B cell (primary cell): ENCODE data around the gene ARID4B. TPM values are rescaled to one million over a fixed set of nuclear protein-coding genes. Genes with fewer than 3 reads are reported as not detected.
A peak's percentile ranks its signal among the peaks of the same experiment; 100 is the strongest.

Experiments
- ATAC-seq: fragments of 200-7000 bp; cut with Tn5 transposase; one replicate; pipeline ENCODE4 v1.10.0; 2021; ENCODE audit warnings: low read depth, mild to moderate bottlenecking, moderate number of reproducible peaks, moderate library complexity
- CTCF ChIA-PET: fragments of 350-600 bp; sonication (Branson Sonifier 250); formaldehyde crosslinking; loops from one replicate; lab custom pipeline; 2021; ENCODE audit warnings: antibody characterized with exemption, inconsistent platforms; lab: Charles Lee
- POLR2A ChIA-PET: fragments of 350-600 bp; sonication (Branson Sonifier 250); formaldehyde crosslinking; loops from one replicate; lab custom pipeline; 2021; ENCODE audit warnings: antibody characterized with exemption; lab: Charles Lee
- DNase-seq: peaks from one replicate; pipeline ENCODE4 v3.0.0; 2013
- H2AFZ ChIP-seq: 2 replicates; pipeline ENCODE4 v1.6.1; 2012; ENCODE audit warnings: mild to moderate bottlenecking, low read depth, low read length; ENCODE audit not compliant: insufficient read depth, poor library complexity, severe bottlenecking
- H3K27ac ChIP-seq, 2 donors: 1 replicate in 1 of 2; 2 replicates in 1 of 2; pipeline ENCODE4 v1.5.1; 2012 to 2013; ENCODE audit warnings: low read length in 2 of 2, mild to moderate bottlenecking in 2 of 2, moderate library complexity in 1 of 2
- H3K27me3 ChIP-seq, 4 experiments: fragments of 200-600 bp in 1 of 4; sonication (generic) in 1 of 4; replicated peaks in 1 of 4; 1 replicate in 2 of 4; 2 replicates in 2 of 4; pipeline versions ENCODE4 v1.6.1 to v1.7.0; 2013 to 2016; ENCODE audit warnings: low read length in 3 of 4, mild to moderate bottlenecking in 2 of 4, mixed read lengths in 1 of 4, moderate library complexity in 1 of 4; ENCODE audit not compliant: insufficient read depth in 4 of 4, control insufficient read depth in 3 of 4; ENCODE audit errors: control extremely low read depth in 1 of 4
- H3K36me3 ChIP-seq, 2 experiments: replicated peaks in 1 of 2; 1 replicate in 1 of 2; 2 replicates in 1 of 2; pipeline versions ENCODE4 v1.6.1 to v1.7.1; 2013; ENCODE audit warnings: low read length in 1 of 2; ENCODE audit not compliant: insufficient read depth in 2 of 2, control insufficient read depth in 1 of 2; ENCODE audit errors: control extremely low read depth in 1 of 2, extremely low read depth in 1 of 2
- H3K4me1 ChIP-seq, 2 donors: fragments of 200-600 bp in 1 of 2; sonication (generic) in 1 of 2; 1 replicate in 1 of 2; 2 replicates in 1 of 2; pipeline versions ENCODE4 v1.5.1 to v1.6.1; 2013 to 2017; ENCODE audit warnings: low read length in 2 of 2; ENCODE audit not compliant: control insufficient read depth in 2 of 2, insufficient read depth in 2 of 2
- H3K4me2 ChIP-seq: replicated peaks from 2 replicates; pipeline ENCODE3; 2012; ENCODE audit warnings: mild to moderate bottlenecking, low read depth, low read length; ENCODE audit not compliant: poor library complexity, severe bottlenecking
- H3K4me3 ChIP-seq, 5 experiments: fragments of 200-600 bp in 1 of 5; sonication (generic) in 1 of 5; 1 replicate in 3 of 5; 2 replicates in 2 of 5; pipeline versions ENCODE4 v1.5.1 to v1.7.0; 2011 to 2016; ENCODE audit warnings: low read length in 4 of 5, mild to moderate bottlenecking in 4 of 5, low read depth in 2 of 5, control low read depth in 1 of 5, moderate library complexity in 1 of 5; ENCODE audit not compliant: insufficient read depth in 1 of 5; ENCODE audit errors: control extremely low read depth in 1 of 5, extremely low read depth in 1 of 5
- H3K79me2 ChIP-seq: fragments of 200-600 bp; sonication (generic); one replicate; pipeline ENCODE4 v1.6.0; 2016; ENCODE audit warnings: low read length; ENCODE audit not compliant: control insufficient read depth, insufficient read depth
- H3K9ac ChIP-seq: fragments of 200-600 bp; sonication (generic); 2 replicates; pipeline ENCODE4 v1.6.1; 2017; ENCODE audit warnings: mild to moderate bottlenecking, low read length, moderate library complexity
- H3K9me3 ChIP-seq, 3 donors: one replicate each; pipeline versions ENCODE4 v1.6.1 to v1.7.1; 2013; ENCODE audit warnings: low read length in 2 of 3; ENCODE audit not compliant: control insufficient read depth in 2 of 3, insufficient read depth in 1 of 3; ENCODE audit errors: control extremely low read depth in 1 of 3
- H4K20me1 ChIP-seq: 2 replicates; pipeline ENCODE4 v1.6.0; 2012; ENCODE audit warnings: mild to moderate bottlenecking, low read length; ENCODE audit not compliant: insufficient read depth, control insufficient read depth, poor library complexity, severe bottlenecking
- H3K27ac Mint-ChIP-seq: one replicate; pipeline ENCODE4 v1.8.0; 2021; ENCODE audit warnings: mixed read lengths
- H3K27me3 Mint-ChIP-seq: one replicate; pipeline ENCODE4 v1.8.0; 2021; ENCODE audit warnings: mixed read lengths
- H3K4me1 Mint-ChIP-seq: one replicate; pipeline ENCODE4 v1.8.0; 2021; ENCODE audit warnings: mixed read lengths
- H3K4me3 Mint-ChIP-seq: one replicate; pipeline ENCODE4 v1.8.0; 2021; ENCODE audit warnings: mixed read lengths
- H3K9me3 Mint-ChIP-seq: one replicate; pipeline ENCODE4 v1.8.0; 2022; ENCODE audit warnings: mixed read lengths; ENCODE audit not compliant: insufficient read depth
- EZH2 ChIP-seq: IDR thresholded peaks from 2 replicates; pipeline ENCODE4 v1.6.1; 2012; ENCODE audit warnings: borderline replicate concordance, low read depth, mild to moderate bottlenecking, moderate library complexity, low read length; ENCODE audit not compliant: insufficient read depth, poor library complexity, severe bottlenecking
- WGBS: methylation state at CpG from one replicate; pipeline ENCODE4 v1.1.5; 2013; ENCODE audit warnings: missing lambda C conversion rate; ENCODE audit not compliant: insufficient coverage; 5-methylcytosine and 5-hydroxymethylcytosine counted together
- intact Hi-C: fragments of 100-400 bp; cut with micrococcal nuclease; formaldehyde crosslinking; loops from one replicate; pipeline ENCODE4 v1.10.0; 2022
- polyA plus RNA-seq: library from polyadenylated mRNA; depleted of rRNA; stranded (reverse); fragments of >200 nt; gene quantifications from 2 replicates; pipeline ENCODE4 v1.2.3, GENCODE V29; 2012
- total RNA-seq, 2 donors: library from RNA; stranded (reverse); fragments of 120-200 nt in 1 of 2; gene quantifications; 1 replicate in 1 of 2; 2 replicates in 1 of 2; pipeline versions ENCODE4 v1.2.3 to v1.2.4, GENCODE V29; 2013 to 2022
- TF ChIP-seq, protein P1 (sequence below): fragments of 200-600 bp; IDR thresholded peaks from one replicate; pipeline ENCODE4 v1.8.0; 2022; ENCODE audit warnings: antibody characterized with exemption, mild to moderate bottlenecking

Gene ARID4B
- total and polyA plus RNA-seq, 2 donors (not counting 1 experiment from before 2014, with no cell fraction given) = 13.2 to 110 TPM

DNA sequence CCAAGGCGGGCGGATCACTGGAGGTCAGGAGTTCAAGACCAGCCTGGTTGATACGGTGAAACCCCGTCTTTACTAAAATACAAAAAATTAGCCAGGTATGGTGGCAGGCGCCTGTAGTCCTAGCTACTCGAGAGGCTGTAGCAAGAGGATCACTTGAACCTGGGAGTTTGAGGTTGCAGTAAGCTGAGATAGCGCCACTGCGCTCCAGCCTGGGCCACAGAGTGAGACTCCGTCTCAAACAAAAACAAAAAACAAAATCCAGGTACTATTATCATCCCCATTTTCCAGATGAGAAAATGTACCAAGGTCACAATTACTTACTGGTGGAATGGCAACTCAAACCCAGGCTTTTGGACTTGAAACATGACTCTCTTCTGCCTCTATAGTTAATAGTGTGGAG is 203.9 kb downstream of the ARID4B start:
- Histone ChIP-seq H3K36me3 (peaks cover 8 to 18% of the 10 kb centered on the region in 2 experiments), H3K4me2 (no peak overlapping the region), H3K79me2 (peaks cover 81% of the 10 kb centered on the region), H3K27ac (no peak overlapping the region), H3K27me3 (no peaks in the 10 kb centered on the region), H2AFZ (no peak overlapping the region), H3K4me1 (peaks cover 16 to 17% of the 10 kb centered on the region in 2 donors), H3K9me3 (no peaks in the 10 kb centered on the region), H3K9ac (no peak overlapping the region), H4K20me1 (peaks cover 47% of the 10 kb centered on the region), H3K4me3 (no peak overlapping the region)
- no peak overlapping the region for H3K27ac Mint-ChIP-seq
- TF ChIP-seq EZH2 = no peak
- TF ChIP-seq, protein P1, sequence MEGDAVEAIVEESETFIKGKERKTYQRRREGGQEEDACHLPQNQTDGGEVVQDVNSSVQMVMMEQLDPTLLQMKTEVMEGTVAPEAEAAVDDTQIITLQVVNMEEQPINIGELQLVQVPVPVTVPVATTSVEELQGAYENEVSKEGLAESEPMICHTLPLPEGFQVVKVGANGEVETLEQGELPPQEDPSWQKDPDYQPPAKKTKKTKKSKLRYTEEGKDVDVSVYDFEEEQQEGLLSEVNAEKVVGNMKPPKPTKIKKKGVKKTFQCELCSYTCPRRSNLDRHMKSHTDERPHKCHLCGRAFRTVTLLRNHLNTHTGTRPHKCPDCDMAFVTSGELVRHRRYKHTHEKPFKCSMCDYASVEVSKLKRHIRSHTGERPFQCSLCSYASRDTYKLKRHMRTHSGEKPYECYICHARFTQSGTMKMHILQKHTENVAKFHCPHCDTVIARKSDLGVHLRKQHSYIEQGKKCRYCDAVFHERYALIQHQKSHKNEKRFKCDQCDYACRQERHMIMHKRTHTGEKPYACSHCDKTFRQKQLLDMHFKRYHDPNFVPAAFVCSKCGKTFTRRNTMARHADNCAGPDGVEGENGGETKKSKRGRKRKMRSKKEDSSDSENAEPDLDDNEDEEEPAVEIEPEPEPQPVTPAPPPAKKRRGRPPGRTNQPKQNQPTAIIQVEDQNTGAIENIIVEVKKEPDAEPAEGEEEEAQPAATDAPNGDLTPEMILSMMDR = no peak
- H3K4me3 Mint-ChIP-seq = no peak overlapping the region
- ChIA-PET CTCF (no interaction called here), POLR2A (no interaction called here)
- DNase-seq (no peak), ATAC-seq (no peak)
- H3K4me1 Mint-ChIP-seq = peaks cover 47% of the 10 kb centered on the region
- no peaks in the 10 kb centered on the region for H3K9me3 Mint-ChIP-seq
- intact Hi-C loops = loop anchor here (10.0 kb wide), 1 partner anchor 381 kb away; the partner anchor contains the start of gene B3GALNT2
- no peaks in the 10 kb centered on the region for H3K27me3 Mint-ChIP-seq
- WGBS = 94% methylated on average over 5 of the region's 9 CpGs

DNA sequence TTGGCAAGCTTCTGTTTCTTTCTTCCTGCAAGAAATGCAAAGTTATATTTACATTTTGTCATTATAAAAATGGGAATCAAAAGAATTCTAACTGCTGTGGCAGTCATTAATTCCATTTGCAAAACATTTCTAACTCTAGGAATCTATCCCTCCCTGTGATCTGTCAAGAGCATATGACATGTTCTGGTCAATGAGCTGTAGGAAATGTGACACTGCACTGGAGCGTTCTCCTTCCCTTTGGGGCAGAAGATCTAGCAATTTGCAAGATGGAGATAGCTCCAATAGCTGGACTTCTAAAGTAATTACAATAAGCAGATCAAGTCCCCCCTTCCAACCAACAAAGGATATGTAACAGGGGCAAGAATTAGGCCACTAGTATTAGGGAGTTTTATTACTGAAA is 205.6 kb downstream of the ARID4B start:
- ChIA-PET CTCF (interaction anchor here (2.0 to 2.1 kb wide), 2 partner anchors 18 to 294 kb away, joined by 5 to 6 read pairs; no protein-coding TSS in a partner anchor), POLR2A (no interaction called here)
- H3K27me3 Mint-ChIP-seq = no peaks in the 10 kb centered on the region
- ATAC-seq = no peak
- intact Hi-C loops = loop anchor here (10.0 kb wide), 1 partner anchor 382 kb away; the partner anchor contains the start of gene B3GALNT2
- no peak overlapping the region for H3K27ac ChIP-seq
- H2AFZ ChIP-seq = no peak overlapping the region
- no peaks in the 10 kb centered on the region for H3K27me3 ChIP-seq
- peaks cover 70% of the 10 kb centered on the region for H3K79me2 ChIP-seq
- H4K20me1 ChIP-seq = peaks cover 58% of the 10 kb centered on the region
- no peak overlapping the region for H3K9ac ChIP-seq
- no peak for DNase-seq
- peaks cover 34% of the 10 kb centered on the region for H3K4me1 Mint-ChIP-seq
- H3K9me3 ChIP-seq = no peaks in the 10 kb centered on the region
- peak overlapping the region; percentile 2 for H3K27ac Mint-ChIP-seq
- no CpG with 5 or more reads among the region's 1 CpG for WGBS
- H3K4me3 ChIP-seq = no peak overlapping the region
- TF ChIP-seq, protein P1 = no peak
- no peak for TF ChIP-seq EZH2
- peaks cover 11 to 13% of the 10 kb centered on the region in 2 donors for H3K4me1 ChIP-seq
- no peak overlapping the region for H3K4me2 ChIP-seq
- no peaks in the 10 kb centered on the region for H3K9me3 Mint-ChIP-seq
- no peak overlapping the region for H3K4me3 Mint-ChIP-seq
- peaks cover 21 to 36% of the 10 kb centered on the region in 2 experiments for H3K36me3 ChIP-seq
